Ishikawa (cell line): ENCODE data around the gene TBC1D21.

Experiments used
- CEBPB ChIP-seq: IDR thresholded peaks from 2 replicates; pipeline ENCODE4 v1.6.1; 2012
- CREB1 ChIP-seq: IDR thresholded peaks from 2 replicates; pipeline ENCODE4 v1.6.1; 2012; ENCODE audit warnings: low read depth
- EGR1 ChIP-seq: IDR thresholded peaks from 2 replicates; pipeline ENCODE4 v1.6.1; 2012
- EP300 ChIP-seq: IDR thresholded peaks from 2 replicates; pipeline ENCODE4 v1.6.1; 2012; ENCODE audit warnings: borderline replicate concordance
- FOXM1 ChIP-seq: IDR thresholded peaks from 2 replicates; pipeline ENCODE4 v1.6.1; 2012; ENCODE audit warnings: low read depth, borderline replicate concordance
- NFIC ChIP-seq: IDR thresholded peaks from 2 replicates; pipeline ENCODE4 v1.6.1; 2012
- RAD21 ChIP-seq: IDR thresholded peaks from 2 replicates; pipeline ENCODE4 v1.6.1; 2012; ENCODE audit warnings: low read depth
- TAF1 ChIP-seq: IDR thresholded peaks from 2 replicates; pipeline ENCODE4 v1.6.1; 2012; ENCODE audit warnings: low read depth, mild to moderate bottlenecking
- TCF12 ChIP-seq: IDR thresholded peaks from 2 replicates; pipeline ENCODE4 v1.6.1; 2012; ENCODE audit warnings: low read depth
- TEAD4 ChIP-seq: IDR thresholded peaks from 2 replicates; pipeline ENCODE4 v1.6.1; 2012
- USF1 ChIP-seq: IDR thresholded peaks from 2 replicates; pipeline ENCODE4 v1.6.1; 2012
- YY1 ChIP-seq: IDR thresholded peaks from 2 replicates; pipeline ENCODE4 v1.6.1; 2012; ENCODE audit warnings: low read depth
- ZBTB7A ChIP-seq: IDR thresholded peaks from 2 replicates; pipeline ENCODE4 v1.6.1; 2012; ENCODE audit warnings: low read depth
- TF ChIP-seq, protein P1 (sequence below): IDR thresholded peaks from 2 replicates; pipeline ENCODE4 v1.6.1; 2012; ENCODE audit warnings: low read depth, mild to moderate bottlenecking
- TF ChIP-seq, protein P2 (sequence below): IDR thresholded peaks from 2 replicates; pipeline ENCODE4 v1.6.1; 2012

The TBC1D21 gene

DNA sequence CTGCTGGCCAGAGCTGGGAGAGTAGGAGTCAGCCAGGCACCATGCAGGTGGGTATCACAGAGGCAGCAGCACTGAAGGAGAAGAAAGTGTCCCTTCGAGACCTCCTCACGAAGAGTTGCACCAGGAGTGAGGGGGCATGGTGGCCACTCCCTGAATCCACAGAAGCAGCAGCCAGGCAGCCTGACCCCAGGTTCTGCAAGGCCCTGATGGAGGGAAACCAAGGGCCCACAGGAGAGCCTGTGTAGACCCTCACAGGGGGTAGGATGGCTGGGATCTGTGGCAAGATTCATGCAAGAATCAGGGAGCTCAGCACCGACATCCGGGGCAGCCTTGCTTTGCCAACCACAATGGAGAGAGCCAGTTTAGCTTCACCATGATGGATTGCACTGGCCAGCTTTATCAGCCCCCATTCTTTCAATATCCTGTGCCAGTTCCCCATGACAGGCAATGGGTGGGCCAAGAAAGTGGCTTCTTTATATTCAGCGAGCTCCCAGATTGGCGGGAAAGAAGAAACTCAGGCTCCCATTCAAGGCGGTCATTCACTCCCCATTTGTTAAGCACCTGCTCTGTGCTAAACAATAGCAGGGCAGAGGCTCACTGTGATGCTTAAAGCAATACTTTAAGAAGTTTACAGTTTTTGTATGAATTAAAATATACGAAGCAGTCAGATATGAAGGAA is 33.5 kb upstream of the TBC1D21 start:
- TF ChIP-seq TAF1 (no peak), NFIC (no peak), RAD21 (no peak), EP300 (no peak), TEAD4 (no peak), EGR1 (no peak), USF1 (no peak), CREB1 (no peak), YY1 (no peak), ZBTB7A (no peak), CEBPB (no peak), TCF12 (no peak), FOXM1 (no peak)
- TF ChIP-seq, protein P1, sequence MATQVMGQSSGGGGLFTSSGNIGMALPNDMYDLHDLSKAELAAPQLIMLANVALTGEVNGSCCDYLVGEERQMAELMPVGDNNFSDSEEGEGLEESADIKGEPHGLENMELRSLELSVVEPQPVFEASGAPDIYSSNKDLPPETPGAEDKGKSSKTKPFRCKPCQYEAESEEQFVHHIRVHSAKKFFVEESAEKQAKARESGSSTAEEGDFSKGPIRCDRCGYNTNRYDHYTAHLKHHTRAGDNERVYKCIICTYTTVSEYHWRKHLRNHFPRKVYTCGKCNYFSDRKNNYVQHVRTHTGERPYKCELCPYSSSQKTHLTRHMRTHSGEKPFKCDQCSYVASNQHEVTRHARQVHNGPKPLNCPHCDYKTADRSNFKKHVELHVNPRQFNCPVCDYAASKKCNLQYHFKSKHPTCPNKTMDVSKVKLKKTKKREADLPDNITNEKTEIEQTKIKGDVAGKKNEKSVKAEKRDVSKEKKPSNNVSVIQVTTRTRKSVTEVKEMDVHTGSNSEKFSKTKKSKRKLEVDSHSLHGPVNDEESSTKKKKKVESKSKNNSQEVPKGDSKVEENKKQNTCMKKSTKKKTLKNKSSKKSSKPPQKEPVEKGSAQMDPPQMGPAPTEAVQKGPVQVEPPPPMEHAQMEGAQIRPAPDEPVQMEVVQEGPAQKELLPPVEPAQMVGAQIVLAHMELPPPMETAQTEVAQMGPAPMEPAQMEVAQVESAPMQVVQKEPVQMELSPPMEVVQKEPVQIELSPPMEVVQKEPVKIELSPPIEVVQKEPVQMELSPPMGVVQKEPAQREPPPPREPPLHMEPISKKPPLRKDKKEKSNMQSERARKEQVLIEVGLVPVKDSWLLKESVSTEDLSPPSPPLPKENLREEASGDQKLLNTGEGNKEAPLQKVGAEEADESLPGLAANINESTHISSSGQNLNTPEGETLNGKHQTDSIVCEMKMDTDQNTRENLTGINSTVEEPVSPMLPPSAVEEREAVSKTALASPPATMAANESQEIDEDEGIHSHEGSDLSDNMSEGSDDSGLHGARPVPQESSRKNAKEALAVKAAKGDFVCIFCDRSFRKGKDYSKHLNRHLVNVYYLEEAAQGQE = no peak
- TF ChIP-seq, protein P2, sequence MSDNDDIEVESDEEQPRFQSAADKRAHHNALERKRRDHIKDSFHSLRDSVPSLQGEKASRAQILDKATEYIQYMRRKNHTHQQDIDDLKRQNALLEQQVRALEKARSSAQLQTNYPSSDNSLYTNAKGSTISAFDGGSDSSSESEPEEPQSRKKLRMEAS = no peak

DNA sequence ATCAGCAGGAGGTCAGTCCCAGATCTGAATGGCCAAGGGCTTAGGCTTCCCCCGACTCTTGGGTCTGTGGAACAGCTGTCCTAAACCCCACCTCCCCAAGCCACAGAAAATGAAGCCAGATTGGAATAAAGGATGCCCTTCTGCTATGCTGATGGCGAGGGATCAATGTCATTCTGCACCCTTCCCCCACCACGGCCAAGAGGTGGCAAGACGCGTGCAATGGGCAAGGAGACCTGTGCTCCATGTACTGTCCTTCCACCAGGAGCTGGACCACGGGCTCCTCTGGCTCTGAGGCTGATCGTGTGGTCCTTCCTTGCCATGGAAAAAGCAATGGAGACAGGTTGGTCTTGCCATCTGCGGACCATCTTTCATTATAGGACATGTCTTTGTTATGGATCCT is 32.6 kb upstream of the TBC1D21 start:
- TF ChIP-seq FOXM1 (no peak), TEAD4 (no peak), YY1 (no peak), RAD21 (no peak), CREB1 (no peak), ZBTB7A (no peak)

DNA sequence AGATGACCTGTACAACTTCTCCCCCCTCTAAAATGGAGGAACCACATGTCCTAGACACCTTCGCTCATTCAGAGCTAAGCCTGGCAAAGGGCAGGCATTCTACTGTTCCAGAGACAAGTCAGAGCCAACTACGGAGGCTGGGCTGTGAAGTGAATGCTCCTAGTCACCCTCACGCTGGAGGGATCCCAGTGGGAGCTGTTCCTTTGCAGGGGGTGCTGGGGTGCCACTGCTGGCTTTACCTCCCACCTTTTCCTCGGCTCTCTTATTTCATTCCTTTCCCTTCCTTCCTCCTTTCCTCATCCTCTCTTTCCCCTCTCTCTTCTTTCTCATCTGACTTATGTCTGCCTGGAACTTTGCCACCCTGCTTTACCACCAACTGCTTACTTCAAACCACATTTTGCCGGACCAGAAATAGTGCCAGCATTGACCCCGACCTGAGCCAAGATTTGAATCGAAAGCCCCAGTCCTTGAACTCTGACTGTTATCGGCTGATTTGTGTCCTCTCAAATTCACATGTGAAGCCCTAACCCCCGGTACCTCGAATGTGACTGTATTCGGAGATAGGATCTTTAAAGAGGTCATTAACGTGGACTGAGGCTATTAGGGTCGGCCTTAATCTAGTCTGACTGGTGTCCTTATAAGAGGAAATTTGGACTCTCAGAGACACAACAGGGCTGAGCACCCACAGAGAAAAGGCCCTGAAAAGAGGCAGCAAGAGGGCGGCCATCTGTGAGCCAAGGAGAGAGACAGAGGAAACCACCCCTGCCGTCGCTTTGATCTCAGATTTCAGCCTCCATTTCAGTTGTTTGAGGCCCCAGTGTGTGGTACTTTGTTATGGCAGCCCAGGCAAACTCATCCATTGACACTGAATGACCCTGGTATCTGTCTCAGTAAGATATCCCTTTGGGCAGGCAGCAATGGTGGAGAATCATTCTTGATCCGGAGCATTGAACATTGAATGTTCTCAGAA is 31.3 kb upstream of the TBC1D21 start:
- TF ChIP-seq YY1 (no peak), EP300 (no peak), TAF1 (no peak), NFIC (no peak), CREB1 (no peak)
- TF ChIP-seq, protein P1 = peak; percentile 67

GRCh38 chr15:73843787-73844186 is 29.6 kb upstream of the TBC1D21 start:
- TF ChIP-seq TAF1 (no peak), EP300 (no peak), RAD21 (no peak), ZBTB7A (no peak), TCF12 (no peak), CEBPB (no peak), TEAD4 (no peak), USF1 (no peak), EGR1 (no peak), CREB1 (no peak), FOXM1 (no peak)
- TF ChIP-seq, protein P1 = no peak
- TF ChIP-seq, protein P2 = no peak
